HTERT RPE-1 (cell line): ENCODE data around the gene TTF2.
"Not testable (repeated sequence)": the region's sequence is repeated elsewhere in the genome, so short reads cannot be mapped to it uniquely, and the experiment has no call there.

Source experiments
- in situ Hi-C: fragments of 300-500 bp; cut with MboI; formaldehyde crosslinking; loops from 4 replicates; pipeline ENCODE4 v1.14.3; 2020; ENCODE audit warnings: low sequenced_read_pairs

The TTF2 gene

DNA sequence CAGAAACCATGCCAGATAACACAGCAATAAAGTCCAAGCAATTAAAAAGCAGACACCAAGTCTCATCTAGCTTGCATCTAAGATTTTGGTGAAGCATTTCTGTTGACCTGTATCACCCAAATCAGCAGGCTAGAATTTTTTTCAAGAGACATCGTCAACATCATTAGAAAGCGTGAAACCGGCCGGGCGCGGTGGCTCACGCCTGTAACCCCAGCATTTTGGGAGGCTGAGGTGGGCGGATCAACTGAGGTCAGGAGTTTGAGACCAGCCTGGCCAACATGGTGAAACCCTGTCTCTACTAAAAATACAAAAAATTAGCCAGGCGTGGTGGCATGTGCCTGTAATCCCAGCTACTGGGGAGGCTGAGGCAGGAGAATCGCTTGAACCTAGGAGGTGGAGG, 59.0 kb downstream of the TTF2 start:
- in situ Hi-C loops = not testable (repeated sequence)

DNA sequence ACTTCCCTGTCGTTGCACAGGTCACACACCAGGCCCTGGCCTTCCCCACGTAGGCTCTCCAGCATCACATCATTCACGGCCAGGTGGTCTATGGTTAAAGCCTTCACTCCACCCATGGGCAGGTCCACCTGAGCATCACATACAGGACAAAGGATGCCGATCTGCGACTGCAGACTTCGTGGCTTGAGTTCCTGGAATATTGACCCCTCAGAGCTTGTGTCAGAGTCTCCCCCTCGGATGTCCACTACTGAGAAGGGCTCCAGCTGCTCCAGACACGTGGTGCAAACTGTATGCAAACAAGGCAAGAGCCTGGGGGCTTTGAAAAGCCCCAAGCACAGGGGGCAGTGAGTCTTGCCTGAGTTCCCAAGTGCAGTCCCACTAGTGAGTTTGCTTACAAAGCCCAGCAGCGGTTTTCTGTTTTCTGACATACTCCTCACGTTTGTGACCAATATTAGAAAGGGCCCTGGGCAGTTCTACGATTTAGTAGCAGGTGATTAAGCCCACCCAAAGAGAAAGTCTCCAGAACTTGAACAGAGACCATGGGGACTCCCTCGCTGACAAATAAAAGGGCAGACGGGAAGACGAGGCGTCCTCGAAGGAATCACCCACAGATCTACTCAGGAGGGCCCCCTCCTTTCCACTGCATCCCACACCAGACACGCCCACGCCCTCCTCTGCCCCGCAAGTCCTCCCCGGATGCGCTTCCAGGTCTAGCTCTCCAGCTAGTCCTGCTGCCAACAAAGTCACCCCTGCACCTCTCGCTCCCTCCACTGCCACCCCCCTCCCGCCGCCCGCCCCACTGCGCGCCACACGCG, 60.9 kb downstream of the TTF2 start:
- in situ Hi-C loops = no loop called here

DNA sequence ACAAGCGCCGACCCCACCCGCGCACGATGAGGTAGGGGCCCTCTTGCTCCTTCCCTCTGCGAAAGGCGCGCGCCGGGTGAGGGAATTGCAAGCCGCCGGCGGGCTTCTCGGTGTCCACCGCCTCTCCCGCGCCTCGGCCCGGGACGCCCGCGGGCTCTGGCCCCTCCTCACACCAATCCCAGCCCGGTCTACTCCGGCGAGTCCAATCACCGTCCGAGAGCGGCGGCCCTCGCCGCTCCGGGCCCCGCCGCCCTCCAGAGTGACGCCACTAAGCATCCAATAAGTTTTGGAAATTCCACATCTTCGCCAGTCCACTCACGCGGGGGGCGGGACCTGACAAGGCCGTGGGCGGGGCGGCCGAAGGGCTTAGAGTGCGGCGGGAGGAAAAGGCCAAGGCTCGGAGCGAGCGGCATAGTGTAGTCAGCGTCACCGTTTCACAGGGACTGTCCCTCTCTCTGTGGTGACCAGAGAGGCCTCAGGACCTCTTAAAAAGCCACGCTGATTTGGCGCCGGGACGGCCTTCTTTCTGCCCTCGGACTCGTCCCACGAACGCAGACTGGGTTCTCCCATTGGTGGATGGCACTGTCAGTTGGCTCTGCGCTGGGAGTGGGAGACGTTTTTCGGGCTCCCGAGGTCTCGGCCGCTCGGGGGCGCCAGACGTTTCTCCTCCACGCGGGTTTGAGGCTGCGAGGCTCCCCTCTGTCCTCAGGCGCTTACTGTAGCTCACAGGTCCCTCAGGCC, 61.6 kb downstream of the TTF2 start, which contains the start of gene TRIM45:
Gene TRIM45, minus strand, starts transcription at position 161 of the 741 bp plus-strand sequence. CDS start 548 bp downstream, outside the sequence.
- in situ Hi-C loops = no loop called here

DNA sequence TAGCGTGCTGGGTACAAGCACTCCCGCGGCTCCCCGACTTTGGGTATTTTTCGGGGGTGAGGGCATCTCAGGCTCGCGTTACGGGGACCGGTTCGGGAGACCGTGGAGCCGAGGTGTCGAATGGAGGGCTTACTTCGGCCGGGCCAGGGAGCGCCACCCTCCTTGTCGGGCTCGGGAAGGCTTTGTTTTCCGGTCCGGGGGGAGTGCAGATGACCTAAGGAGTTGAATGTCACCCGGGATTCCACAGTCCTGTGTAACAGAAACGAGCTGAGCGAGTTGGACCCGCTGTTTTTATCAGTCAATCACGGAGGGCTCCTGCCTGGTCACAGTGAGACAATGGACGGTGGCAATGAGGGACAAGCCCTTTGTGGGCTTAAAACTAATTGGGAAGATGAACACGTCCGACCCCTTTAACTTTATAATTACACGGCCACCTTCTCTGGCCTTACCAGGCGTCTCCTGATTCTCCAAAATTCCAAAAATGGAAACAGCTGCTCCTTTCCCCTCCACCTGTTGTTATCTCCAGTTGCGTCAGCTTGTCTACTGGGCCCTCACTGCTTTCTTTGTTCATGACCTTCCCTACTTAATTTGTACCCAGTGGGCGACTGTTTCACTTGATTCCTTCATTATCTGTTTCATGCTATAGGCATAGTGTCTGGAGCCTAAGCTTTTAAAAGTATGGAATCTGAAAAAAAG, 62.4 kb downstream of the TTF2 start:
- in situ Hi-C loops = no loop called here

DNA sequence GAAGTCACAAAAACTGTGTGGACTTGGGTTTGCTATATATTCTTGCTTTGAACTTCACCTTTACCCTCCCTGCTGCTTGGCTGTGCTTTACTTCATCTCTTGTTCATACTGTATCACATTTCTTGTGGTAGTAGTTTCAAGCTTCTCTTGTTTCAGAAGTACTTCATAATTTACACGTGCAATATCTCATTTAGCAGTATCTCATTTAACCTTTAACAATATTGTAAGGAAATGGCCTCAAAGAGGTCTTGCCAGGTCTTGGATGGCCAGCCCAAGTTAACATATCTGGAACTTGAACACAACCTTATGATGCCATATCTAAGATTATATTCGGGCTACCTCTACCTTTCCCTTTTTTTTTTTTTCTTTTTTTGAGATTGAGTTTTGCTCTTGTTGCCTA, 63.1 kb downstream of the TTF2 start:
- in situ Hi-C loops = no loop called here

DNA sequence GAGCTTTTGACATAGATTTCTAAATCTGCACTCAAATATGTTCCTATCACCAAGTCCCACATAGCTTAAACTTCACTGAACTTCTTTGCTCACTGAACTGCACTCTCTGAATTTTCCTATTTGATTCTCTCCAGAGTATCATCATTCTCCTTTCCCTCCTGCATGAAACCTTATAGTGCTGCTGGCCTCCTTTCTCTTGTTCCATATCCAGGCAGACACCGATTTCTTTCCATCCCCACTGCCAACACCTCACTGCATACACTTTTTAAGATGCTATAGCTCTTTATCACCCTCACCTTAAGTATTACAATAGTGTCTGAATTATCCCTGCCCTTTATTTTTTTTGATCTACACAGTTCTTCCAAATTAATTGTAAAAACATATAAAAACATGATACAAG, 64.5 kb downstream of the TTF2 start:
- in situ Hi-C loops = no loop called here

DNA sequence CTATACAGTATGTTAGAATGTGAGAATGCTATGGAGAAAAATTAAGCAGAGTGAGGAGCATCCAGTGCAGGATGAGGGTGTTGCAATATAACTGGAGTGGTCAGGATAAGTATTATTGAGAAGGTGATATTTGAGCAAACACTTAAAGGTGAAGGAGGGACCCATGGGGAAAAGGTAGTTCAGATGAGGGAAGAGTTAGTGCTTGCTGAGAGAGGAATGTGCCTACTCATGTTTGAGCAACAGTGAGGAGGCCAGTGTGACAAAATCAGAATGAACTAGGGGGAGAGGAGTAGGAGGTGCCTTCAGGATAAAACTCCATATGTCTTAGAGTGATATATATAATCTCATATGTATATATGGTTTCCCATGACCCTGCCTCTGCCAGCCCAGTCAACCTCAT, 67.7 kb downstream of the TTF2 start:
- in situ Hi-C loops = no loop called here

DNA sequence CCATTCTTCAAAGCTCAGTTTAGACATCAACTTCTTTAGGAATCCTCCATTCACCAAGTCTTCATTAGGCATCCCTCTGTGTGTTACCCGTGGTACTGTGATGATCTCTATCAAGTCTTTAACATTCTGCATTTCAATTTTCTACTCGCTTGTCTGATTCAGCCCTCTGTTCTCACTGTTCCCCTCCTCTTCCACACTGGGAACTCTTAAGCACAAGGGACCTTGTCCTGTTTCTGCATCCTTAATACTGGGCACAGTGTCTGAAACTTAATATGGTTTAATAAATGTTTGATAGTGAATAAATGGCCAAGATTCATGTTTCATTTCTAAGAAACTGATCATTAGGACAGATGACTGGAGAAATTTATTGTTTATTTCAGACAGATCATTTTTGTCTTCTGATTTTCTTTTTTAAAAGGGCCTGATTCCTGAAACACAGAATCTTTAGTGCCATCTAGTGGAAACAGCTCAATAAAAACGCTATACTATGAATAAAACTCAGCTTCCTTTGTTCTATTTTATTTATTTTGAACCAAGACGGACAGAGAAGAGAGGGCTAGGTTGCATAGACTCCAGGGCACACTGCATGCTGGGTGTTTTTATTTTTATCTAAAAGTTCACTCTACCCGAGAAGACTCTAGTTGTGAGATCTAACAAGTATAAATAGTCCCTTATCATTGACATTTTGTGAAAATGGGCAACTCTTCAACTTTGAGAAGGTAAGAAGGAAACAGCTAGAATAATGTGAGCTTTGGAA, 68.4 kb downstream of the TTF2 start:
- in situ Hi-C loops = no loop called here

DNA sequence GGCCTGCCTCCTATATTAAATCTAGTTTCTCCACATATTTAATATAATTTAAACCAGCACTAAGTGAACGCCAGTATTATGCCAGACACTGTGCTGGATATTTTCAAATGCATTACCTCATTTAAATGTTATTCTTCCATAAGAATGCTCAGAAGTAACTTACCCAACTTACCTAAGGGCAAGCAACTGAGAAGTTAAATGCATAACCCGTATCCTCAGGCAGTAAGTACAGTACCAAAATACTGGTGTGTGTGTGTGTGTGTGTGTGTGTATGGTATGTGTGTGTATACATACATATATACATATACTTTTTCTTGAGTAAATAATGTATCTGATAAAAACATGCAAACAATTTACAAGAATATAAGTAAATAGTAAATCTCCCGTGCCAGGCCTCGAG, 70.4 kb downstream of the TTF2 start:
- in situ Hi-C loops = no loop called here

DNA sequence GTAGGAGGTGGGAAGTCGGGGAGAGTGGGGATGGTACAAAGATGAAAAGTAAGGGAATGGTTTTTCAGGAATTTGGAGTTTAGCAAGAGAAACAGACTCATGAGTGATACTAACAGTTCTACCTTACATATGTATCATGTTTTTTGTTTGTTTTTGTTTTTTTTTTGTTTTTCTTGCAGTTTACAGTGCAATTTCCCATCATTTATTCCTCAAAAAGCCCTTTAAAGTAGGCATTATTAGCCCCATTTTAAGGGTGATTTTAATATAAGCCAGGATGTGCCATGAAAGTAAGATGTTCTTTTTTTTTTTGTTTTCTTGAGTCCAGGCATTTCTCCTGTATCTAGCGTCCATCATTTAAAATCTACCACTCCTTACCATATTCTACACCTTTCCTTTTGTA, 75.2 kb downstream of the TTF2 start:
- in situ Hi-C loops = no loop called here

DNA sequence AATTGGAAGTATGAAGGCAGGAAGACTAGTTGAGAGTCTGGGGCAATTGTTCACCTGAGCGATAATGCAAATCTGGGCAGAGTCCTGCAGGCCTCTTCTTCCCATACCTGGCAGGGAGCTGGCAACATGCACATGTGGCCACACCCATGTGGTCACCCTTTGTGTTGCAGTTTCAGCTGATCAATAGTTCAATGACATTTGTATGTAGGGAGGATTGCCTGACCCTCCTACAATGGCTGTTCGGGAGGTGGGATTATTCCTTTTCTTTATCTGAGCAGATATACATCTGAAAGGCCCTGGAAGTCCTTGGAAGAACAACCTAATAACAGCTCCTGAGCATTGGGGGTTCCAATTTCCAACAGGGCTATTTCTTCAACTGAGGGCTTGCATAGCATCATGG, 76.6 kb downstream of the TTF2 start:
- in situ Hi-C loops = no loop called here

DNA sequence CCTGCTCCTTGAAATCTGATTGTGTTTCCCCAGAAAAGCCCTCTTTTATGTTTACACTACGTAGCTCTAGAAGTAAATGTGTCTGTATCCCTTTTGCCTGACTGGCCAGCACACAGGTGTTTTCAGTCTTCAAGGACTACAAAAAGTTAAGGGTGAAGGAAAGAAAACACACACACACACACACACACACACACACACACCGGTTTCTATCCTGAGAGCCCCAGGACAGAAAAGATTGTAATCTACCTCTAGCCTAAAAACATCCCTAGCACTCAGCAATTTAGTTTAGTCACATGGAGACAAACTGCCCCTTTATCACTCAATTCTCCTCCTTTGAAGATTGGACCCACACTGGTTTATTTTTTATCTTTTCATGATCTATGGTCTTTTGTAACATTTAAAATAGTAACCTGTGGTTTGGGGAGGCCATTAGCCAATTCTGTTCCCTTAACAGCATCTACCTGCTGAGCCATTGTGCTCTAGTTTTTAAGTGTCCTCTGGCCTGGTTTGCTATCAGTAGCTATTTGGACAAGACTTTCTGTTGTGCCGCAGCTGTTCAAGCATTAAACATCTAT, 77.2 kb downstream of the TTF2 start:
- in situ Hi-C loops = no loop called here

DNA sequence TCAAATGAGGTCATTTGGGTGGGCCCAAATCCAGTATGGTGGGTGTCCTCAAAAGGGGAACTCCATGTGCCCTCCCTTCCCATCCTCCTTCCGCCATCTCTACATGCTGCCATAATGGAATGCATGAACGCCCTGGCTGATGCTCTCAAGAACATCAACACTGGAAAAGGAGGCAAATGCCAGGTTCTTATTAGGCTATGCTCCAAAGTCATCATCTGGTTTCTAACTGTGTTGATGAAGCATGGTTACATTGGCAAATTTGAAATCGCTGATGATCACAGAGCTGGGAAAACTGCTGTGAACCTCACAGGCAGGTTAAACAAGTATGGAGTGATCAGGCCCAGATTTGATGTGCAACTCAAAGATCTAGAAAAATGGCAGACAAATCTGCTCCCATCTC, 78.0 kb downstream of the TTF2 start:
- in situ Hi-C loops = no loop called here

DNA sequence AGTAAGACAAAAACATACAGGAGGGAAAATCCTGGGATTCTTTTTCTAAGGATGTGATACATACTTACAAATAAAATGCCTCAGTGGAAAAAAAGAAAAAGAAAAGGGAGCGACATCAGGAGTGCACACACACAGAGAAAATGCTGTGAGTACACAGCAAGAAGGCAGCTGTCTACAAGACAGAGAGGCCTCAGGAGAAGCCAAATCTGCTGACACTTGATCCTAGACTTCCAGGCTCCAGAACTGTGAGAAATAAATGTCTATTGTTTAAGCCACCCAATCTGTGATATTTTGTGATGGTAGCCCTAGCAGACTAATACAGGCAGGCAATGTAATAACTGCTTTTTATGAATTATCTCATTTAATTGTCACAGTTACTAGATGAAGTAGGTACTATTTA, 78.4 kb downstream of the TTF2 start:
- in situ Hi-C loops = no loop called here

DNA sequence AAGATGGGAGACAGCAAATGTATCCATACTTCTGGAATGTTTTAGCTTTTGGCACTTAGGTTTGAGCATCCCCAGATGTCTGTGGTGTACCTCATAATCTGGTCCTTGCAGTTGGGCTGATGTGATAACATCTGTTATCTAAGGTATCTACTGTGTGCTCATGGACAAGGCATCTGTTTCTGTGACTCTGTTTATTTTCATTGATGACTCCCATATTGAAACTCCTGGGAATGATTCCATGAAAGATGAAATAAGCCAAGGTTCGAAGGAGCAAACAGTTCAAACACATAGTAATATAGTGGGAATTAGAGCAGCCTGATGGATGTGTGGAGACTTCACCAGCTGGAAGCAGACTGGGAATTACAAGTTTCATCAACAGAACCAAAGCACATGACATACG, 82.1 kb downstream of the TTF2 start:
- in situ Hi-C loops = no loop called here

DNA sequence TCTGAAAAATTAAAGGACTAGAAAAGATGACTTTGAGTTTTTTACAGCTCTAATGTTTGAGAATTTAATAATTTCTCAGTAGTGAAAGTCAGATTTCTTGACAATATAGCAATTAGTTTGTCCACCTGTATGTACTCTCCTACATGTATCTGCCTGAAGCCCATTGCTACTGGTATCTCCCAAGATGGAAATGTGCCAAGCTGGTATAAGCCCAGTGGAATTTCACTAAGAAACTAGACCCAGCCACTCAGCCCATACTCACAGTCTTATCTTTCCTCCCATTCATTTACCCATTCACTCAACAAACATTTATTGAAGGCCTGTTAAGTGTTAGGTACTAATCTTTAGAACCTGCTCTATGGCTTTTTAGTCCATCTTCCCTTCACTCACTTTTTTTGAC, 83.0 kb downstream of the TTF2 start:
- in situ Hi-C loops = no loop called here

DNA sequence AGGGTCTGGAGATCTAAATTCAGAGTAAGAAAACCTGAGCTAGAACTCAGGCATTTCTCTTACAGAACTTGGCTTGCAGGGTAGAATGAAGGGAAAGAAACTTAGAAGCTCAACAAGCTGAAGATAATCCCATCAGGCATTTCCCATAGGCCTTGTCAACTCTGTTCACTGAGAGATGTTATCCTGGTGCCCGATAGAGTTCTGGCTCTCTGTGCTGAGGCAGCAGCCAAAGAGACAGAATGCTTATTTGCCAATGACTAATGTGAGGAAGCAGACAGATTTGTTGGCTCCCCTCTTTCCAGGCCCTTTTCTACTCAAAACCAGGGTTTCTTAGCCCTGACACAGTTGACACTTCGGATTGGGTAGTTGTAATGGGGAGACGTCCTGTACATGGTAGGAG, 83.7 kb downstream of the TTF2 start:
- in situ Hi-C loops = no loop called here

DNA sequence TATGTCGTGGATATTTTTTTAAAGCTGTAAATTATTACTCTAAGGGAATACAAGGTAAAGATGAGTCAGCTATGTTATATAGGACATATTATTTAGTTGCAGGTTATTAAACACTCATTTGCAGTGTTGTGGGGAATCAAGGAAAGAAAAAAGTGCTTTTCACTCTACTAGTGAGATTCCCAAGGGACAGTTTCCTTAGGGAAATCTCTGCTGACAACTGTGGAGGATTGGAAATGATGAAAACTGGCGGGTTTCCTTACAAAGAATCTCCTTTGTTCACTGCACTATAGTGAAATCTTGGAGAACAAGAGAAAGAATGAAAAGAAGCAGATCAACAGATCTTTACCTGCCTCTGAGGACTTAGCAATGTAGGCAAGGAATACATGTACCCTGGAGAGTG, 85.9 kb downstream of the TTF2 start:
- in situ Hi-C loops = no loop called here

DNA sequence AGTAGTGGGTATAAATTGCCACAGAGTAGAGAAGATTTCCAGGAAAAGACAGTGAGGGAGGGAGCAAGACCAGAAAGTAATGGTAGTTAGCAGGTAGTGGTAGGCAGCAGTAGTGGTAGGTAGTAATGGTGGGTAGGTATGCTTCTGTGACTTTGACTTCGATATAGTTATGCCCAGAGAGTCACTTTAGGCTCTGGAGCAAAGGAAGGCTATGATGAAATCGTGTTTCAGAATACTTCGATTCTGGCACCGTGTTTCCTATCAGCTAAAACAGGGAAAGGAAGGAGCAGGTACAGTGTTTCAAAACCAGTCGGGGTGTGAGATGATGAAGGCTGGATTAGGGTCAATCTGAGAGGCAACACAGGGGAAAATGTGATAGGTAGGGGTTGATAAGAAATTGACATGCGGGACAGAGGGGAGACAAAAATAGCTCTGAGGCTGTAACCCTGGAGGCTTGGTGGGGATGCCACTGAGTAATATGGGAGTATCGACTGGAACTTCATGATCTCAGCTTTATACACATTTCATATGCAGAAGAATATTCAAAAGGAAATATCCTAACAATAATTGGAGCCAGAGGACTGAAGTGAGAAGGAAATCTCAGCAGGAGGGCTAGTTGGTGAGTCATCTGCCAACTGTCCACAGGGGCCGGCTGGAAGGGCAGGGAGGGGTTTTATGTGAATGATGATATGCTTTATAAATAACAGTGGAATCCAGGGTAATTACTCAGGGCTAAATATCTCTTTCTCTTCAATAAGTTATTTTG, 86.6 kb downstream of the TTF2 start:
- in situ Hi-C loops = no loop called here

DNA sequence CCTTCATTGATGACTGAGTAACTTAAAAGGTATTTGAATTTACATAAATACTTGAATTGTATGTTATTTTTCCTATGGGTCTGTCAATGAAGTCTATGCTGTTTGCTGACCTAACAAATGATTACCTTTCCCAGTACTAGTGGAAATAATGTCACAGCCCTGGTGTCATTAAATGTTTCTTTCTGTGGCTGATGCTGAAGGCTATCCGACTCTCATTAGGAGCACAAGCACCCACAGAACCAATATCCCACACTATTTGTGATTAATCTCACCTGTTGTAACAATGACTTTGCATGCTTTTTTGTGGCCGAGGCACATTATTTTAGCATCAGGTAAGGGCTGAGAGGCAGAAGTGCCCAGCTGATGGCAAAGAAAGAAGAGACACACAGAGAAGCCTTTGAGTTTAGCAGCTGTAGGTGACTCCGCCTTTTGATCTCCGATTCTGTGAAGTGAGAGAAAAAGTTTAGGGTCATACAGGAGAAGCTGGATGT, 87.3 kb downstream of the TTF2 start:
- in situ Hi-C loops = no loop called here
